MM.1S (cell line): ENCODE results near the gene CNTNAP2.

Source experiments
- DNase-seq: peaks from one replicate; pipeline ENCODE4 v3.0.0-alpha.2; 2015
- H2AFZ ChIP-seq: fragments of 300-600 bp; sonication (generic); 2 replicates; pipeline ENCODE4 v1.6.0; 2016; ENCODE audit warnings: antibody characterized with exemption, low read length
- H3F3A ChIP-seq: fragments of 300-600 bp; sonication (generic); 2 replicates; pipeline ENCODE4 v1.6.1; 2016; ENCODE audit warnings: mild to moderate bottlenecking, antibody characterized with exemption, low read length, moderate library complexity, mixed read lengths; ENCODE audit not compliant: insufficient read depth
- H3K27ac ChIP-seq: fragments of 300-600 bp; sonication (generic); 2 replicates; pipeline ENCODE4 v1.5.1; 2016; ENCODE audit warnings: mild to moderate bottlenecking, low read length
- H3K27me3 ChIP-seq: fragments of 300-600 bp; sonication (generic); replicated peaks from 2 replicates; pipeline ENCODE4 v1.6.0; 2016; ENCODE audit warnings: low read length; ENCODE audit not compliant: insufficient read depth
- H3K36me3 ChIP-seq: fragments of 300-600 bp; sonication (generic); replicated peaks from 2 replicates; pipeline ENCODE4 v1.6.1; 2016; ENCODE audit warnings: mild to moderate bottlenecking, low read length, mixed read lengths; ENCODE audit not compliant: insufficient read depth
- H3K4me1 ChIP-seq: fragments of 300-600 bp; sonication (generic); 2 replicates; pipeline ENCODE4 v1.6.1; 2016; ENCODE audit warnings: low read length, mixed read lengths
- H3K4me2 ChIP-seq: fragments of 300-600 bp; sonication (generic); 2 replicates; pipeline ENCODE4 v1.6.0; 2016; ENCODE audit warnings: low read depth, low read length
- H3K4me3 ChIP-seq: fragments of 300-600 bp; sonication (generic); 2 replicates; pipeline ENCODE4 v1.5.1; 2016; ENCODE audit warnings: low read length, mixed read lengths
- H3K79me2 ChIP-seq: fragments of 300-600 bp; sonication (generic); 2 replicates; pipeline ENCODE4 v1.6.1; 2016; ENCODE audit warnings: mixed run types, low read length, mixed read lengths
- H3K9ac ChIP-seq: fragments of 300-600 bp; sonication (generic); 2 replicates; pipeline ENCODE4 v1.6.1; 2016; ENCODE audit warnings: low read length, mixed read lengths
- H3K9me2 ChIP-seq: fragments of 300-600 bp; sonication (generic); replicated peaks from 2 replicates; pipeline ENCODE4 v1.6.1; 2016; ENCODE audit warnings: mild to moderate bottlenecking, low read length, mixed read lengths; ENCODE audit not compliant: insufficient read depth
- H3K9me3 ChIP-seq: fragments of 300-600 bp; sonication (generic); replicated peaks from 2 replicates; pipeline ENCODE4 v1.6.1; 2016; ENCODE audit warnings: mild to moderate bottlenecking, low read length, mixed read lengths; ENCODE audit not compliant: insufficient read depth
- H4K20me1 ChIP-seq: fragments of 300-600 bp; sonication (generic); 2 replicates; pipeline ENCODE4 v1.6.1; 2016; ENCODE audit warnings: mild to moderate bottlenecking, low read length, moderate library complexity, mixed read lengths; ENCODE audit not compliant: insufficient read depth
- CTCF ChIP-seq: fragments of 300-600 bp; sonication (generic); IDR thresholded peaks from 2 replicates; pipeline ENCODE4 v1.5.1; 2016; ENCODE audit warnings: antibody characterized with exemption, low read length, mixed read lengths
- EZH2 ChIP-seq: fragments of 300-600 bp; sonication (generic); optimal IDR thresholded peaks from 2 replicates; pipeline ENCODE3; 2017; ENCODE audit warnings: low read depth, mild to moderate bottlenecking, antibody characterized with exemption, low read length, mixed read lengths
- EZH2phosphoT487 ChIP-seq: fragments of 300-600 bp; sonication (generic); IDR thresholded peaks from 2 replicates; pipeline ENCODE4 v1.6.1; 2018; ENCODE audit warnings: antibody characterized with exemption, low read length

CNTNAP2 gene

GRCh38 chr7:146768957-146769356 is 652.4 kb downstream of the CNTNAP2 start:
- Histone ChIP-seq H3K4me1 (no peaks in the 10 kb centered on the region), H3K36me3 (no peaks in the 10 kb centered on the region), H3K79me2 (no peaks in the 10 kb centered on the region), H3K9me2 (no peaks in the 10 kb centered on the region), H3K27ac (no peak overlapping the region), H3F3A (no peaks in the 10 kb centered on the region), H3K4me2 (no peak overlapping the region), H3K4me3 (no peak overlapping the region), H3K9me3 (no peaks in the 10 kb centered on the region), H3K27me3 (no peaks in the 10 kb centered on the region), H3K9ac (no peak overlapping the region), H4K20me1 (no peaks in the 10 kb centered on the region), H2AFZ (no peak overlapping the region)
- no peak for TF ChIP-seq EZH2phosphoT487
- TF ChIP-seq EZH2, result no peak
- no peak for TF ChIP-seq CTCF
- no peak for DNase-seq

- Histone ChIP-seq H3K27ac (no peak overlapping the region), H3K4me2 (no peak overlapping the region), H3F3A (no peaks in the 10 kb centered on the region), H3K27me3 (no peaks in the 10 kb centered on the region), H3K4me1 (no peaks in the 10 kb centered on the region), H3K79me2 (no peaks in the 10 kb centered on the region), H4K20me1 (no peaks in the 10 kb centered on the region), H3K9ac (no peak overlapping the region), H3K9me2 (no peaks in the 10 kb centered on the region), H2AFZ (no peak overlapping the region), H3K4me3 (no peak overlapping the region), H3K36me3 (no peaks in the 10 kb centered on the region), H3K9me3 (no peaks in the 10 kb centered on the region)
- TF ChIP-seq CTCF (peak; percentile 19), EZH2 (no peak)
- no peak for DNase-seq
Observed at GRCh38 chr7:146772601-146773000, 656.0 kb downstream of the CNTNAP2 start.

GRCh38 chr7:146773506-146773905 is 656.9 kb downstream of the CNTNAP2 start:
- H3K4me3 ChIP-seq, result no peak overlapping the region
- no peaks in the 10 kb centered on the region for H4K20me1 ChIP-seq
- no peak for DNase-seq
- H3F3A ChIP-seq, result no peaks in the 10 kb centered on the region
- H3K4me1 ChIP-seq, result no peaks in the 10 kb centered on the region
- H3K9ac ChIP-seq, result no peak overlapping the region
- H3K27ac ChIP-seq, result no peak overlapping the region
- no peaks in the 10 kb centered on the region for H3K9me2 ChIP-seq
- H3K36me3 ChIP-seq, result no peaks in the 10 kb centered on the region
- no peak overlapping the region for H2AFZ ChIP-seq
- TF ChIP-seq EZH2phosphoT487, result no peak
- no peak for TF ChIP-seq CTCF
- no peak for TF ChIP-seq EZH2
- H3K9me3 ChIP-seq, result 0 out of 2 replicates have a peak, but pooled peaks cover 4% of the 10 kb centered on the region
- H3K27me3 ChIP-seq, result no peaks in the 10 kb centered on the region
- H3K4me2 ChIP-seq, result no peak overlapping the region
- H3K79me2 ChIP-seq, result no peaks in the 10 kb centered on the region
